Measurements from ENCODE around the gene ARHGAP1. TPM values are rescaled to one million over a fixed set of nuclear protein-coding genes. Genes with fewer than 3 reads are reported as not detected.

ARHGAP1 gene
- total RNA-seq, 3 donors from 2014 or later = 26.5 to 55.7 (median 33.8) TPM

GRCh38 chr11:46657186-46657585, 43.2 kb downstream of the ARHGAP1 start:
- no peak for DNase-seq (ENCODE audit: low spot score in 2 of 2)
- no peaks in the 10 kb centered on the region for H3K4me1 ChIP-seq
- intact Hi-C loops (cut with DNase I; ENCODE audit: low total_unique reads) = no loop called here
- H3K27me3 ChIP-seq = no peaks in the 10 kb centered on the region
- H3K9me3 ChIP-seq = no peaks in the 10 kb centered on the region
- no peak for TF ChIP-seq POLR2AphosphoS5 (IDR thresholded peaks at IDR 0.05)
- TF ChIP-seq CTCF (IDR thresholded peaks at IDR 0.05) = no peak
- peak overlapping the region in 1 of 2 donors; percentile 4 for H3K27ac ChIP-seq
- H3K4me3 ChIP-seq = no peak overlapping the region
- H3K36me3 ChIP-seq = peaks cover 15% of the 10 kb centered on the region

GRCh38 chr11:46655631-46656030, 44.8 kb downstream of the ARHGAP1 start:
- no peak for DNase-seq (ENCODE audit: low spot score in 2 of 2)
- Histone ChIP-seq H3K27ac (no peak overlapping the region), H3K27me3 (no peaks in the 10 kb centered on the region), H3K9me3 (no peaks in the 10 kb centered on the region), H3K4me1 (no peaks in the 10 kb centered on the region), H3K36me3 (peaks cover 22% of the 10 kb centered on the region), H3K4me3 (no peak overlapping the region)
- intact Hi-C loops (cut with DNase I; ENCODE audit: low total_unique reads) = no loop called here
- TF ChIP-seq POLR2A (IDR thresholded peaks at IDR 0.05) (no peak), CTCF (IDR thresholded peaks at IDR 0.05) (no peak), POLR2AphosphoS5 (IDR thresholded peaks at IDR 0.05) (no peak)

- intact Hi-C loops (cut with DNase I; ENCODE audit: low total_unique reads) = no loop called here
- Histone ChIP-seq H3K9me3 (no peaks in the 10 kb centered on the region), H3K4me1 (no peaks in the 10 kb centered on the region), H3K27ac (peak overlapping the region; percentile 26 to 61), H3K36me3 (peaks cover 11% of the 10 kb centered on the region), H3K4me3 (no peak overlapping the region), H3K27me3 (no peaks in the 10 kb centered on the region)
- DNase-seq (ENCODE audit: low spot score in 2 of 2) = peak in 1 of 2 donors; percentile 44
- peak in 2 of 3 donors; percentile 78 to 81 for TF ChIP-seq POLR2AphosphoS5 (IDR thresholded peaks at IDR 0.05)
- no peak for TF ChIP-seq CTCF (IDR thresholded peaks at IDR 0.05)
Measured at GRCh38 chr11:46649180-46649738, 51.2 kb downstream of the ARHGAP1 start.

GRCh38 chr11:46643986-46644385, 56.4 kb downstream of the ARHGAP1 start:
- H3K27ac ChIP-seq = no peak overlapping the region
- intact Hi-C loops (cut with DNase I; ENCODE audit: low total_unique reads) = no loop called here
- H3K4me3 ChIP-seq = no peak overlapping the region
- no peaks in the 10 kb centered on the region for H3K36me3 ChIP-seq
- no peaks in the 10 kb centered on the region for H3K9me3 ChIP-seq
- no peaks in the 10 kb centered on the region for H3K4me1 ChIP-seq
- no peaks in the 10 kb centered on the region for H3K27me3 ChIP-seq
- no peak for DNase-seq (ENCODE audit: low spot score in 2 of 2)
- TF ChIP-seq CTCF (IDR thresholded peaks at IDR 0.05) = no peak
- no peak for TF ChIP-seq POLR2AphosphoS5 (IDR thresholded peaks at IDR 0.05)
- TF ChIP-seq POLR2A (IDR thresholded peaks at IDR 0.05) = no peak

- Histone ChIP-seq H3K4me3 (no peak overlapping the region), H3K9me3 (no peaks in the 10 kb centered on the region), H3K27ac (no peak overlapping the region), H3K27me3 (no peaks in the 10 kb centered on the region), H3K36me3 (no peaks in the 10 kb centered on the region), H3K4me1 (no peaks in the 10 kb centered on the region)
- TF ChIP-seq POLR2AphosphoS5 (IDR thresholded peaks at IDR 0.05) (no peak), POLR2A (IDR thresholded peaks at IDR 0.05) (no peak), CTCF (IDR thresholded peaks at IDR 0.05) (no peak)
- intact Hi-C loops (cut with DNase I; ENCODE audit: low total_unique reads) = no loop called here
- DNase-seq (ENCODE audit: low spot score in 2 of 2) = no peak
Measured at GRCh38 chr11:46643531-46643930, 56.9 kb downstream of the ARHGAP1 start.
